ENCODE data around the gene CCT6B. TPM values are rescaled to one million over a fixed set of nuclear protein-coding genes. Genes with fewer than 3 reads are reported as not detected.

CCT6B gene, protein sequence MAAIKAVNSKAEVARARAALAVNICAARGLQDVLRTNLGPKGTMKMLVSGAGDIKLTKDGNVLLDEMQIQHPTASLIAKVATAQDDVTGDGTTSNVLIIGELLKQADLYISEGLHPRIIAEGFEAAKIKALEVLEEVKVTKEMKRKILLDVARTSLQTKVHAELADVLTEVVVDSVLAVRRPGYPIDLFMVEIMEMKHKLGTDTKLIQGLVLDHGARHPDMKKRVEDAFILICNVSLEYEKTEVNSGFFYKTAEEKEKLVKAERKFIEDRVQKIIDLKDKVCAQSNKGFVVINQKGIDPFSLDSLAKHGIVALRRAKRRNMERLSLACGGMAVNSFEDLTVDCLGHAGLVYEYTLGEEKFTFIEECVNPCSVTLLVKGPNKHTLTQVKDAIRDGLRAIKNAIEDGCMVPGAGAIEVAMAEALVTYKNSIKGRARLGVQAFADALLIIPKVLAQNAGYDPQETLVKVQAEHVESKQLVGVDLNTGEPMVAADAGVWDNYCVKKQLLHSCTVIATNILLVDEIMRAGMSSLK
- 0.84 and 1.2 TPM in 2 replicates for total RNA-seq

DNA sequence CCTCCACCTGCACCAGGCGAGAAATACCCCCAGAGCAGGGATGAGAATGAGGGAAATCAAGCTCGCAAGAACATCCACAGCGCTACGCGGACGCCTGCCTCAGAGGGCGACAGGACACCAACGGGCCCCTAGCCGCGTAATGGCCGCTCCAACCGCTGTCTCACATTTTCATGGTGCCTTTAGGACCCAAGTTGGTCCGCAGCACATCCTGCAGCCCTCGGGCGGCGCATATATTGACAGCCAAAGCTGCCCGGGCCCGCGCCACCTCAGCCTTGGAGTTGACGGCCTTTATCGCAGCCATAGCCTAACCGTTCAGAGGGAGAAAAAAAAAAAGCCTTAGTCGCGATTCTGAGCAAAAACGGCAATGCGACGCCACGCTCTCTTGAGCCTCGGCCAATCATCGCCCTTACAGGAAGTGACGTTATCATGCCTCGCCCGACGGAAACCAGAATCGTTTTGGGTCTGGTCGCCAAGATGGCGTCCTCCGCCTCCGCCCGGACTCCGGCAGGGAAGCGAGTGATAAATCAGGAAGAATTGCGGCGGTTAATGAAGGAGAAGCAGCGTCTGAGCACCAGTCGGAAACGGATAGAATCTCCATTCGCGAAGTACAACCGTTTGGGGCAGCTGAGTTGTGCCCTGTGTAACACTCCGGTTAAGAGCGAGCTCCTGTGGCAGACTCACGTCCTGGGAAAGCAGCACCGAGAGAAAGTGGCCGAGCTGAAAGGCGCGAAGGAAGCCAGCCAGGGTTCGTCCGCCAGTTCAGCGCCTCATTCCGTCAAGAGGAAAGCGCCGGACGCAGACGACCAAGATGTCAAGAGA is at the start of gene CCT6B, which contains the start of gene ZNF830:
TSS of gene CCT6B (minus strand) at position 368 of the 819 bp plus-strand sequence. CDS start at position 301, 67 bp downstream.
TSS of gene ZNF830 (plus strand) at position 448 of the 819 bp plus-strand sequence. CDS start at position 475, 27 bp downstream.

DNA sequence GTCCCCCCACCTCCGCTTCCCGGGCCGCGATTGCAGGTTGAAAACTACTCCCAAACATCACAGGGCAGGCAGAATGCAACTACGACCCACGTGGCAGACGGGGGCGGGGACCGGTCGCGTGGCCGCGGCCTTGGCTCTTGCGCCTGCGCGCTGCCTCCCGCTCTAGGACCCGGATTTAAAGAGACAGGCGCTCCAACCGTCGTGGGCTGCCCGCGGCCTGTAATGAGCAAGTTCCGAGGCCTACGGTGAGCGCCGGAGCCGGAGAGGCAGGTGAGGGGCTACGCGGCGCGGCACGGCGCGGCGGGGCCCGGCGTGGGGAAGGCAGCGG is 19.1 kb upstream of the CCT6B start, which contains the start of gene LIG3:
TSS of gene LIG3 (plus strand) at position 160 of the 328 bp plus-strand sequence. CDS start 2,494 bp downstream, outside the sequence.

Other genes starting within 250 kb of the CCT6B start
- 8.9 and 9.3 TPM in 2 replicates for gene ZNF830, start 80 bp upstream of the CCT6B start, total RNA-seq
- 18.3 and 25.9 TPM in 2 replicates for gene LIG3, start 19.1 kb upstream of the CCT6B start, total RNA-seq
- 18.5 and 36.1 TPM in 2 replicates for gene RFFL, start 102.2 kb upstream of the CCT6B start, total RNA-seq
- gene RAD51D, start 158.4 kb upstream of the CCT6B start, total RNA-seq: 4.3 and 7.3 TPM in 2 replicates
- not detected in 2 replicates for gene FNDC8, start 160.2 kb upstream of the CCT6B start, total RNA-seq
- gene NLE1, start 180.8 kb upstream of the CCT6B start, total RNA-seq: 25.1 and 27.5 TPM in 2 replicates
- not detected in 2 replicates for gene UNC45B, start 186.4 kb upstream of the CCT6B start, total RNA-seq
- not detected in 2 replicates for gene SLC35G3, start 232.9 kb upstream of the CCT6B start, total RNA-seq